SJSA1 (cell line): ENCODE measurements around the gene LIMS1. TPM values are rescaled to one million over a fixed set of nuclear protein-coding genes. Genes with fewer than 3 reads are reported as not detected.
"Not testable (repeated sequence)": the region's sequence is repeated elsewhere in the genome, so short reads cannot be mapped to it uniquely, and the experiment has no call there.

Source experiments
- DNase-seq, 2 experiments: peaks; one replicate each; pipeline ENCODE4 v3.0.0-alpha.2; 2015 to 2020; ENCODE audit warnings: low spot score in 2 of 2, low read depth in 1 of 2
- H3K27ac ChIP-seq: fragments of 250-450 bp; sonication (Bioruptor Pico); 2 replicates; pipeline ENCODE4 v1.5.1; 2020; ENCODE audit warnings: mild to moderate bottlenecking, moderate library complexity
- H3K27me3 ChIP-seq: fragments of 250-450 bp; sonication (Bioruptor Pico); replicated peaks from 2 replicates; pipeline ENCODE4 v1.5.1; 2020; ENCODE audit warnings: mild to moderate bottlenecking, moderate library complexity
- H3K36me3 ChIP-seq: fragments of 250-450 bp; sonication (Bioruptor Pico); 2 replicates; pipeline ENCODE4 v1.5.1; 2020; ENCODE audit warnings: mild to moderate bottlenecking
- H3K4me1 ChIP-seq: fragments of 250-450 bp; sonication (Bioruptor Pico); replicated peaks from 2 replicates; pipeline ENCODE4 v1.6.1; 2021; ENCODE audit warnings: mild to moderate bottlenecking
- H3K4me3 ChIP-seq: fragments of 250-450 bp; sonication (Bioruptor Pico); 2 replicates; pipeline ENCODE4 v1.5.1; 2020; ENCODE audit warnings: mild to moderate bottlenecking
- H3K9me3 ChIP-seq: fragments of 250-450 bp; sonication (Bioruptor Pico); replicated peaks from 2 replicates; pipeline ENCODE4 v1.5.1; 2020; ENCODE audit warnings: mild to moderate bottlenecking
- total RNA-seq: library from RNA; depleted of rRNA; stranded (reverse); fragments of >200 nt; shearing (Covaris generic); gene quantifications from 2 replicates; pipeline ENCODE4 v1.2.3, GENCODE V29; 2014; rRNA removed

LIMS1 gene
- total RNA-seq: 106 and 169 TPM in 2 replicates

GRCh38 chr2:108533832-108534583, at the start of gene LIMS1:
Gene LIMS1, plus strand, starts transcription at chr2:108534470. Its CDS starts 93 bp downstream, at chr2:108534563.
- Histone ChIP-seq H3K36me3 (peaks cover 6% of the 10 kb centered on the region), H3K9me3 (no peaks in the 10 kb centered on the region), H3K4me3 (peak within 1 kb of the TSS; percentile 62), H3K27ac (peak within 1 kb of the TSS; percentile 70), H3K4me1 (peaks cover 31% of the 10 kb centered on the region), H3K27me3 (no peaks in the 10 kb centered on the region)
- peak; percentile 94 to 97 for DNase-seq

DNA sequence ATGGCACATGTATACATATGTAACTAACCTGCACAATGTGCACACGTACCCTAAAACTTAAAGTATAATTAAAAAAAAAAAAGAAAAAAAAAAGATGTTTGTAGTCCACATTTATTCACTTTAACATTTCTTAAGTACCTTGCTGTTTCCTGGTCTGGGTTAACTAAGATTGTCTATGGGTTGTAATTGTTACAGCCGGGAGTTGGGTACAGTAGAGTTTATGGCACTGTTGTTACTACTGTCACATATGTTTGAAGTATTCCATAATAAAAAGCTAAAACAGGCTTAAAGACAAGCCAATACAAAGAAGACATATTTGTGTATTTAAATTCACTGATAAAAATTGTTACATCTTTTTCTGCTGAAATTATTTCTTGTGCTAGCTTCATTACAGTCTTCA, 49.0 kb upstream of the LIMS1 start:
- no peaks in the 10 kb centered on the region for H3K9me3 ChIP-seq
- no peak overlapping the region for H3K4me3 ChIP-seq
- no peaks in the 10 kb centered on the region for H3K4me1 ChIP-seq
- no peak overlapping the region for H3K27ac ChIP-seq
- peaks cover 54% of the 10 kb centered on the region for H3K36me3 ChIP-seq
- DNase-seq: no peak
- H3K27me3 ChIP-seq: no peaks in the 10 kb centered on the region

DNA sequence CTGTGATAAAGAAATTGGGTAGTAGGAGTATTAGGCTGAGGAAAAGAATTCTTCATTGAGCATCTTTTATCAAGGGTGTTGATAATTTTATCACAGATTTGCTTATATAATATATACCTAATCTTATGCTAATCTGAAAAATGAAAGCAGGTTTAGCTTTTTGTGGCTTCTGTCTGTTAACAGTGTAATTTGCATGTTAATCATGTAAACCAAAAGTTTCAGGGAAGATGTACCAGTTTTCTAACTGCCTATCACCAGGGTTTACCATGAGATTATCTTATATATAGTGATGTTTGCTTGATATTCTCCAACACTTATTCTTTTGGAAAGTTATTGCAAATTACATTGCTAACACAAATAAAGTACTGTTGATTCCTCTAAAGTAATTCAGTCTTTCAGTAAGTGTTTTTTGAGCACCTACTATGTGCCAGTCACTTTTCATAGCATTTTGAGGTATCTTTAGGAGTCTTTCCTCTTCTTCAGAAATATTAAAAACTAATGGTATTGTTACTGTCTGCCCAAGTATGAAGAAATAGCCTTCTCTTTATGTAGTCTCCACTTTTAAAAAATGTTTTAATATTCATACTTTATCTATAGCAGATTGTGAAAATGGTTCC, 43.7 kb upstream of the LIMS1 start:
- no peak for DNase-seq
- Histone ChIP-seq H3K27ac (no peak overlapping the region), H3K4me3 (no peak overlapping the region), H3K36me3 (peaks cover 40% of the 10 kb centered on the region), H3K4me1 (no peaks in the 10 kb centered on the region), H3K27me3 (no peaks in the 10 kb centered on the region), H3K9me3 (no peaks in the 10 kb centered on the region)

DNA sequence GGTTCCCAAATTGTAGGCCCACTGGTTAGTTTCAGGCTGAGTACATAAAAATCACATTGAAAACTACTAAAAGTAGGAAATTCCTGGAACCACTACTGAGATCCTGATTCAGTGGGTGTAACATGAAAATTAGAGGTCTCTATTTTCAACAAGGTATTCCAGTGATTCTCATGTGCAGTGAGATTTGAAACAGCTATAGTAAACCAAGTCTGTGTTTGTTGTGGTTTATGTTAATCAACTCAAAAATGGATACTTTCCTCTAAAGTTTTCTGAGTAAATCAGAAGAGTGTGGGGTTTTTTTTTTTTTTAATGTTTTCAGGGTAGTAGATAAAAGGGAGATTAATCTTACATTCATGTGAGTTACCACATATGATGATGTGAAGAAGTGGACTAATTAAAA, 42.4 kb upstream of the LIMS1 start:
- H3K27ac ChIP-seq: no peak overlapping the region
- H3K27me3 ChIP-seq: no peaks in the 10 kb centered on the region
- no peak for DNase-seq
- peaks cover 33% of the 10 kb centered on the region for H3K36me3 ChIP-seq
- no peak overlapping the region for H3K4me3 ChIP-seq
- no peaks in the 10 kb centered on the region for H3K4me1 ChIP-seq
- no peaks in the 10 kb centered on the region for H3K9me3 ChIP-seq

- Histone ChIP-seq H3K4me3 (no peak overlapping the region), H3K9me3 (no peaks in the 10 kb centered on the region), H3K27ac (no peak overlapping the region; the same call in 1 of the 2 replicates), H3K4me1 (no peaks in the 10 kb centered on the region), H3K36me3 (peaks cover 31% of the 10 kb centered on the region), H3K27me3 (no peaks in the 10 kb centered on the region)
- DNase-seq: no peak
Observed at GRCh38 chr2:108492364-108492763, 41.9 kb upstream of the LIMS1 start.

DNA sequence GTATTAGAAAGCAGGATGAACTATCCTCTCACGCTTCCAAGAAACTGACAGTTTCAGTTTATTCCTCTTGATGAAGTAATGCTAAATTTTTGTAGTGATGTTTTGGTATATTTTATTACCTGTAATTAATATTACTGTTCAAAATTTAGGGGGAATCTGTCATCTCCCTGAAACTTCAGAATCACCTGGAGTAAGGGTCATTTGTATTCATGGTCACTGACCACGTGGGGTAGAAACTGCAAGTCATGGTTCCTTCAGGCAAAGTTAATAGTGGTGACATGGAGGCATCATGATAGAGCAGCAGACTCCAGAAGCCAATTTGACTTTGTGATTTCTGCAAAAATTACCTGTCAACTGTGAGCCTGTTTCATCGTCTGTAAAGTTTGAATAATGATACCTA, 38.1 kb upstream of the LIMS1 start:
- not testable (repeated sequence) for H3K4me3 ChIP-seq, H3K9me3 ChIP-seq, H3K27me3 ChIP-seq, H3K4me1 ChIP-seq, H3K27ac ChIP-seq, DNase-seq
- H3K36me3 ChIP-seq: peaks cover 24% of the 10 kb centered on the region

DNA sequence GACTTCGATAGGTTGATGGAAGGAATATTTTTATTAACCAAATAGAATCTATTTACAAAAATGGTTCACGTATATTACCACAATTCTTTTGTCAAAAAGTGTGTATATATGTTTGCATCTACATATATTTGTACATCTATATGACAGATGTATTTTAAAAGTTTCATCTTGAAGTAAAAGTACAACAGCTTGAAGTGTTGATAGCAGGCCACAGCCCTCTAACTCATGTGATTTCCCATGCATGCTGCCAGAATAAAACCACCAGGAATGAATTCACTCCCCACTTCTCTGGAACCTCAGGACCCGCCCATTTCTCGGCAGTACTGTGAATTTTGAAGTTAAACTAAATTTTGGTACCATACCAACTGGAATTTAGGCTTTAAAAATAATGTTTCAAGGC, 26.6 kb upstream of the LIMS1 start:
- not testable (repeated sequence) for H3K27me3 ChIP-seq, H3K36me3 ChIP-seq, H3K4me1 ChIP-seq, H3K4me3 ChIP-seq, H3K27ac ChIP-seq, H3K9me3 ChIP-seq, DNase-seq

DNA sequence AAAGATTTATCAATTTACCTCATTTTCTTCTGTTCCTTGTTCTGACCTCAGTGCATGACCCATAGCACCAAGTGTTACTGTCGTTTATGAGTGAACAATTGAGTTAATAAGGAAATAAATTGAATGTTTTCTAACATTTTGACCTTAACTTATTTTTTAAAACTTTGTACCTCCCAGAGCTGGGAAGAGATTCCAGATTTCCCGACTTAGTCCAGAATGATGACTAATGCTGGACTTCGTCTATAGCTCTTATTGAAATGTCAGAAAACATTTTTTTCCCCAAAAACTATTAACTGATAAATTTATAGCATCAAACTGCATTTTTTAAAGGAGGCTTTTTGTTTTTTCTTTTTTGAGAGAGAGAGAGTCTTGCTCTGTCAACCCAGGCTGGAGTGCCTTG, 21.8 kb upstream of the LIMS1 start:
- H3K4me3 ChIP-seq, DNase-seq, H3K27ac ChIP-seq, H3K27me3 ChIP-seq, H3K36me3 ChIP-seq, H3K9me3 ChIP-seq, H3K4me1 ChIP-seq: not testable (repeated sequence)

DNA sequence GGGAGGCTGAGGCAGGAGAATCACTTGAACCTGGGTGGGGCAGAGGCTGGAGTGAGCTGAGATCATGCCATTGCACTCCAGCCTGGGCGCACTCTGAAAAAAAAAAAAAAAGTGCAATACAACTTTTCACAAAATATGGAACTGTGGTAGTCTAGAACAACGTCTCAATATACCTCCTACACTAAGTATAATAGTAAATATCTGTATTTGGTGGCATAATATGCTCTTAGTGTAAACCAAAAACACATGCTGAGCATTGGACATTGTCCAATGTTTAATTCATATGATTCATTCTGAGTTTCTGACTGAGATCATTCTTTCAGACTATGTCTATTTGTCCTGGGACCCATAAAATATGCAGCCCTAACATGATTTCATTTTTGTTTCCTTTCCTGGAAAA, 19.8 kb upstream of the LIMS1 start:
- DNase-seq: peak in 1 of 2 experiments; percentile 34
- not testable (repeated sequence) for H3K27ac ChIP-seq

GRCh38 chr2:108524688-108525087, 9.6 kb upstream of the LIMS1 start:
- not testable (repeated sequence) for H3K4me3 ChIP-seq, H3K36me3 ChIP-seq, H3K9me3 ChIP-seq, DNase-seq, H3K4me1 ChIP-seq, H3K27ac ChIP-seq, H3K27me3 ChIP-seq

More for the DNA sequence above, 19.8 kb upstream of the LIMS1 start:
- H3K4me3 ChIP-seq, H3K9me3 ChIP-seq, H3K4me1 ChIP-seq, H3K27me3 ChIP-seq, H3K36me3 ChIP-seq: not testable (repeated sequence)

GRCh38 chr2:108525258-108525657, 9.0 kb upstream of the LIMS1 start:
- H3K36me3 ChIP-seq, H3K4me3 ChIP-seq, H3K27me3 ChIP-seq, H3K27ac ChIP-seq, H3K9me3 ChIP-seq, H3K4me1 ChIP-seq, DNase-seq: not testable (repeated sequence)

- Histone ChIP-seq H3K4me1 (peaks cover 13% of the 10 kb centered on the region), H3K27me3 (no peaks in the 10 kb centered on the region), H3K9me3 (no peaks in the 10 kb centered on the region), H3K36me3 (peaks cover 6% of the 10 kb centered on the region), H3K27ac (no peak overlapping the region), H3K4me3 (no peak overlapping the region)
- no peak for DNase-seq
Observed at GRCh38 chr2:108531674-108532055, 2.6 kb upstream of the LIMS1 start.

- no peaks in the 10 kb centered on the region for H3K27me3 ChIP-seq
Observed at GRCh38 chr2:108534584-108535356, 500 bp downstream of the LIMS1 start.

DNA sequence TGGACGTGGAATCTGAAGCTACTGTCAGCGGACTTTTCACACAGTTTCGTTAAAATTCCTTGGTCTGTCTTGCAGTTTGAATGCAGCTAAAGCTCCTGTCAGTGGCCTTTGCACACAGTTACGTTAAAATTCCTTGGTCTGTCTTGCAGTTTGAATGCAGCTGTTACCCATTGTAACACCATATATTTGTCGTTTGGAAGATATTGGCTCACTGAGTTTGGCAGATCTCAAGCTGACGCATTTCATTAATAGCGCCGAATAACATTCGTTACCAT, 1.0 kb downstream of the LIMS1 start:
- H3K9me3 ChIP-seq: no peaks in the 10 kb centered on the region
- peak overlapping the region; percentile 70 for H3K27ac ChIP-seq
- peaks cover 31% of the 10 kb centered on the region for H3K4me1 ChIP-seq
- DNase-seq: no peak
- no peaks in the 10 kb centered on the region for H3K27me3 ChIP-seq
- peaks cover 6% of the 10 kb centered on the region for H3K36me3 ChIP-seq
- H3K4me3 ChIP-seq: peak overlapping the region; percentile 62

More at GRCh38 chr2:108534584-108535356, 500 bp downstream of the LIMS1 start:
- DNase-seq: peak; percentile 48 to 69
- Histone ChIP-seq H3K4me1 (peaks cover 31% of the 10 kb centered on the region), H3K27ac (peak overlapping the region; percentile 70), H3K9me3 (no peaks in the 10 kb centered on the region), H3K4me3 (peak overlapping the region; percentile 62), H3K36me3 (peaks cover 6% of the 10 kb centered on the region)
